GM23338 (cell line): ENCODE data around the gene CHN2. TPM values are rescaled to one million over a fixed set of nuclear protein-coding genes. Genes with fewer than 3 reads are reported as not detected.

ENCODE experiments used
- ATAC-seq: fragments of 200-7000 bp; cut with Tn5 transposase; 3 replicates; pipeline ENCODE4 v1.9.1; 2020
- DNase-seq: peaks from one replicate; pipeline ENCODE4 v3.0.0-alpha.2; 2015; ENCODE audit warnings: low spot score
- H2AFZ ChIP-seq: fragments of 200-600 bp; sonication (generic); 2 replicates; pipeline ENCODE4 v1.8.0; 2016; ENCODE audit warnings: antibody characterized with exemption, mild to moderate bottlenecking, moderate library complexity
- H3F3A ChIP-seq: fragments of 200-600 bp; sonication (generic); replicated peaks from 2 replicates; pipeline ENCODE4 v1.8.0; 2017; ENCODE audit warnings: antibody characterized with exemption, mixed run types, low read depth
- H3K27ac ChIP-seq: fragments of 200-600 bp; sonication (generic); 2 replicates; pipeline ENCODE4 v1.6.1; 2016; ENCODE audit warnings: low read depth
- H3K27me3 ChIP-seq: fragments of 200-600 bp; sonication (generic); 2 replicates; pipeline ENCODE4 v1.8.0; 2016; ENCODE audit warnings: mild to moderate bottlenecking, mixed run types, moderate library complexity; ENCODE audit not compliant: insufficient read depth
- H3K36me3 ChIP-seq: fragments of 200-600 bp; sonication (generic); 2 replicates; pipeline ENCODE4 v1.8.0; 2016; ENCODE audit warnings: mild to moderate bottlenecking; ENCODE audit not compliant: insufficient read depth
- H3K4me1 ChIP-seq: fragments of 200-600 bp; sonication (generic); 2 replicates; pipeline ENCODE4 v1.8.0; 2016; ENCODE audit warnings: mild to moderate bottlenecking, moderate library complexity; ENCODE audit not compliant: insufficient read depth
- H3K4me2 ChIP-seq: fragments of 200-600 bp; sonication (generic); 2 replicates; pipeline ENCODE4 v1.7.1; 2017; ENCODE audit warnings: mixed run types
- H3K4me3 ChIP-seq: fragments of 200-600 bp; sonication (generic); 2 replicates; pipeline ENCODE4 v1.6.1; 2016; ENCODE audit warnings: mixed run types
- H3K79me2 ChIP-seq: fragments of 200-600 bp; sonication (generic); replicated peaks from 2 replicates; pipeline ENCODE4 v1.8.0; 2017; ENCODE audit warnings: mild to moderate bottlenecking; ENCODE audit not compliant: insufficient read depth
- H3K9me2 ChIP-seq: fragments of 200-600 bp; sonication (generic); 2 replicates; pipeline ENCODE4 v1.8.0; 2017; ENCODE audit not compliant: insufficient read depth
- H4K20me1 ChIP-seq: fragments of 200-600 bp; sonication (generic); replicated peaks from 2 replicates; pipeline ENCODE4 v1.8.0; 2017; ENCODE audit warnings: mild to moderate bottlenecking; ENCODE audit not compliant: insufficient read depth
- H3K27ac Mint-ChIP-seq: 2 replicates; pipeline ENCODE4 v1.8.0; 2020; ENCODE audit warnings: inconsistent platforms, mild to moderate bottlenecking, moderate library complexity, mixed read lengths
- H3K27me3 Mint-ChIP-seq: 3 replicates; pipeline ENCODE4 v1.8.0; 2022; ENCODE audit warnings: low read depth, mild to moderate bottlenecking, moderate library complexity, mixed read lengths, inconsistent platforms; ENCODE audit not compliant: insufficient read depth, poor library complexity
- H3K36me3 Mint-ChIP-seq: 3 replicates; pipeline ENCODE4 v1.8.0; 2021; ENCODE audit warnings: low read depth, mild to moderate bottlenecking, inconsistent platforms, moderate library complexity, mixed read lengths
- H3K4me1 Mint-ChIP-seq: 3 replicates; pipeline ENCODE4 v1.8.0; 2020; ENCODE audit warnings: mild to moderate bottlenecking, inconsistent platforms, mixed read lengths
- H3K4me3 Mint-ChIP-seq: 3 replicates; pipeline ENCODE4 v1.8.0; 2021; ENCODE audit warnings: moderate library complexity, mild to moderate bottlenecking, inconsistent platforms, mixed read lengths
- H3K9me3 Mint-ChIP-seq: 3 replicates; pipeline ENCODE4 v1.8.0; 2020; ENCODE audit warnings: moderate library complexity, mild to moderate bottlenecking, inconsistent platforms, mixed read lengths
- CREB1 ChIP-seq: fragments of 250-450 bp; sonication (Bioruptor Pico); IDR thresholded peaks from 2 replicates; pipeline ENCODE4 v1.5.0; 2020; ENCODE audit warnings: low read depth, mild to moderate bottlenecking, moderate library complexity
- ETS1 ChIP-seq: IDR thresholded peaks from 2 replicates; pipeline ENCODE4 v1.6.1; 2016; ENCODE audit warnings: antibody characterized with exemption
- EZH2 ChIP-seq: fragments of 200-600 bp; sonication (generic); IDR thresholded peaks from one replicate; pipeline ENCODE4 v1.8.0; 2017; ENCODE audit warnings: antibody characterized with exemption, mild to moderate bottlenecking, low read depth; ENCODE audit not compliant: unreplicated experiment
- EZH2phosphoT487 ChIP-seq: fragments of 200-600 bp; sonication (generic); IDR thresholded peaks from one replicate; pipeline ENCODE4 v1.8.1; 2018; ENCODE audit warnings: antibody characterized with exemption; ENCODE audit not compliant: unreplicated experiment
- NANOG ChIP-seq: IDR thresholded peaks from 2 replicates; pipeline ENCODE4 v1.6.1; 2016; ENCODE audit warnings: antibody characterized with exemption, borderline replicate concordance
- STAT1 ChIP-seq: IDR thresholded peaks from one replicate; pipeline ENCODE4 v1.6.1; 2016; ENCODE audit warnings: antibody characterized with exemption; ENCODE audit not compliant: unreplicated experiment
- ZNF114 ChIP-seq: fragments of 250-450 bp; sonication (Bioruptor Pico); IDR thresholded peaks from 2 replicates; pipeline ENCODE4 v1.5.0; 2020; ENCODE audit warnings: mild to moderate bottlenecking, moderate library complexity
- polyA plus RNA-seq: library from polyadenylated mRNA; unstranded; fragments of >200 nt; fragmentation: Nextera tagmentation; extraction: Ambion mirVana; gene quantifications from 2 replicates; pipeline ENCODE4 v1.2.1, GENCODE V29; 2016
- total RNA-seq: library from RNA; depleted of rRNA; stranded (reverse); fragments of >200 nt; shearing (Covaris generic); gene quantifications from 2 replicates; pipeline ENCODE4 v1.2.3, GENCODE V29; 2014
- TF ChIP-seq, protein P1 (sequence below): IDR thresholded peaks from one replicate; pipeline ENCODE4 v1.6.1; 2018; ENCODE audit warnings: antibody characterized with exemption; ENCODE audit not compliant: unreplicated experiment
- TF ChIP-seq, protein P2 (sequence below), 2 experiments: fragments of 200-600 bp in 1 of 2; sonication (generic) in 1 of 2; conservative IDR thresholded peaks; 2 replicates each; pipeline versions ENCODE4 v1.5.1 to v1.6.1; 2016 to 2017; ENCODE audit warnings: antibody characterized with exemption in 2 of 2, low read depth in 2 of 2, mild to moderate bottlenecking in 2 of 2, moderate library complexity in 1 of 2
- TF ChIP-seq, protein P3 (sequence below): fragments of 250-450 bp; sonication (Bioruptor Pico); IDR thresholded peaks from 2 replicates; pipeline ENCODE4 v1.5.0; 2020; ENCODE audit warnings: mild to moderate bottlenecking, moderate library complexity

The CHN2 gene
- total and polyA plus RNA-seq, 2 experiments from 2014 or later = 6.1 to 7.5 TPM

DNA sequence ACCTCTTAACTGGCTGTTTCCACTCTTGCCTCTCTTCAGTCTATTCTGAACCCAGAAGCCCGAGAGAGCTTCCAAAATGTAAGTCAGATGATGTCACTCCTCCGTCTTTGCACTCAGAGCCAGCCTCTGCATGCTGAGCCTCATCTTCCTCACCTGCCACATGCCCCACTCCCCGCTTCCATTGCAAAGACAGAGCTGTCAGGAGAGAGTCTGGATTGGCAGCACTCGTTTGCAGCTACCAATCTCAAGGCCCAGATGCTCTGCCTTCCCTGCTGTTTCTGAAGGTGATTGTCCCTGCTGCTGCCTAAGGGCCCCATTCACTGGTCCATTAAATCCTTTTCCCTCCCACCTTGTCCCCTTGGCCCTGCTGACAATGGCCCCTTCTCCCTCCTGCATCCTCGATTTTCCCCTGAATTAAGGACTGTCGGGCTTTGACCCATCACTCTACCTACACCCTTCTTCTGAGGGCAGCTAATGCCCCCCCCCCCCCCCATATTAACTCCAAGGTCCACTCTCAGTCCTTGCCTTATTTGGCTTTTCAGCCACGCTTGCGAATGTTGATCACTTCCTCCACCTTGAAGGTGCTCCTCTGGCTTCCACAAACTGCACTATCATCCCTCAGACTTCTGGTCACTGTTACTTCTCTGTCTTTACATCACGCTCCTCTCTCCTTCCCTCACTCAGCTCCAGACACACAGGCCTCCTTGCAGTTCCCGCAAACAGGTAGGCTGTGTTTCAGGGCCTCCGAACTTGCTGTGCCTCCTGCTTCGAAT is 98.5 kb downstream of the CHN2 start (continued):
- TF ChIP-seq EZH2phosphoT487 (no peak), STAT1 (no peak), CREB1 (CRISPR knock-in tag) (no peak), ZNF114 (CRISPR knock-in tag) (no peak), EZH2 (no peak), ETS1 (no peak), NANOG (no peak)
- TF ChIP-seq, protein P1, sequence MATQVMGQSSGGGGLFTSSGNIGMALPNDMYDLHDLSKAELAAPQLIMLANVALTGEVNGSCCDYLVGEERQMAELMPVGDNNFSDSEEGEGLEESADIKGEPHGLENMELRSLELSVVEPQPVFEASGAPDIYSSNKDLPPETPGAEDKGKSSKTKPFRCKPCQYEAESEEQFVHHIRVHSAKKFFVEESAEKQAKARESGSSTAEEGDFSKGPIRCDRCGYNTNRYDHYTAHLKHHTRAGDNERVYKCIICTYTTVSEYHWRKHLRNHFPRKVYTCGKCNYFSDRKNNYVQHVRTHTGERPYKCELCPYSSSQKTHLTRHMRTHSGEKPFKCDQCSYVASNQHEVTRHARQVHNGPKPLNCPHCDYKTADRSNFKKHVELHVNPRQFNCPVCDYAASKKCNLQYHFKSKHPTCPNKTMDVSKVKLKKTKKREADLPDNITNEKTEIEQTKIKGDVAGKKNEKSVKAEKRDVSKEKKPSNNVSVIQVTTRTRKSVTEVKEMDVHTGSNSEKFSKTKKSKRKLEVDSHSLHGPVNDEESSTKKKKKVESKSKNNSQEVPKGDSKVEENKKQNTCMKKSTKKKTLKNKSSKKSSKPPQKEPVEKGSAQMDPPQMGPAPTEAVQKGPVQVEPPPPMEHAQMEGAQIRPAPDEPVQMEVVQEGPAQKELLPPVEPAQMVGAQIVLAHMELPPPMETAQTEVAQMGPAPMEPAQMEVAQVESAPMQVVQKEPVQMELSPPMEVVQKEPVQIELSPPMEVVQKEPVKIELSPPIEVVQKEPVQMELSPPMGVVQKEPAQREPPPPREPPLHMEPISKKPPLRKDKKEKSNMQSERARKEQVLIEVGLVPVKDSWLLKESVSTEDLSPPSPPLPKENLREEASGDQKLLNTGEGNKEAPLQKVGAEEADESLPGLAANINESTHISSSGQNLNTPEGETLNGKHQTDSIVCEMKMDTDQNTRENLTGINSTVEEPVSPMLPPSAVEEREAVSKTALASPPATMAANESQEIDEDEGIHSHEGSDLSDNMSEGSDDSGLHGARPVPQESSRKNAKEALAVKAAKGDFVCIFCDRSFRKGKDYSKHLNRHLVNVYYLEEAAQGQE = no peak

GRCh38 chr7:29296421-29296820 is 101.8 kb downstream of the CHN2 start:
- H3K4me1 Mint-ChIP-seq = peaks cover 76% of the 10 kb centered on the region
- H3K9me3 Mint-ChIP-seq = no peaks in the 10 kb centered on the region; the same call in 2 of the 3 replicates

More at GRCh38 chr7:29296421-29296820, 101.8 kb downstream of the CHN2 start:
- Histone ChIP-seq H3K36me3 (no peaks in the 10 kb centered on the region), H3K9me2 (no peaks in the 10 kb centered on the region), H3K79me2 (no peaks in the 10 kb centered on the region), H2AFZ (no peak overlapping the region), H3K27me3 (no peaks in the 10 kb centered on the region), H3F3A (no peaks in the 10 kb centered on the region; the same call in 1 of the 2 replicates), H3K4me2 (peak overlapping the region; percentile 40), H3K27ac (peak overlapping the region; percentile 76), H3K4me1 (peaks cover 63% of the 10 kb centered on the region), H4K20me1 (no peaks in the 10 kb centered on the region), H3K4me3 (peak overlapping the region; percentile 7; the same call in 1 of the 2 replicates)
- Mint-ChIP-seq H3K36me3 (no peaks in the 10 kb centered on the region), H3K4me3 (peak overlapping the region; percentile 13; the same call in 1 of the 3 replicates), H3K27me3 (peaks cover 18% of the 10 kb centered on the region), H3K27ac (peak overlapping the region; percentile 24; the same call in 1 of the 2 replicates)
- DNase-seq (peak; percentile 78), ATAC-seq (peak; percentile 79)
- no peak for TF ChIP-seq STAT1
- no peak for TF ChIP-seq ZNF114 (CRISPR knock-in tag)
- peak; percentile 52; the same call in 1 of the 2 replicates for TF ChIP-seq NANOG
- TF ChIP-seq, protein P2, sequence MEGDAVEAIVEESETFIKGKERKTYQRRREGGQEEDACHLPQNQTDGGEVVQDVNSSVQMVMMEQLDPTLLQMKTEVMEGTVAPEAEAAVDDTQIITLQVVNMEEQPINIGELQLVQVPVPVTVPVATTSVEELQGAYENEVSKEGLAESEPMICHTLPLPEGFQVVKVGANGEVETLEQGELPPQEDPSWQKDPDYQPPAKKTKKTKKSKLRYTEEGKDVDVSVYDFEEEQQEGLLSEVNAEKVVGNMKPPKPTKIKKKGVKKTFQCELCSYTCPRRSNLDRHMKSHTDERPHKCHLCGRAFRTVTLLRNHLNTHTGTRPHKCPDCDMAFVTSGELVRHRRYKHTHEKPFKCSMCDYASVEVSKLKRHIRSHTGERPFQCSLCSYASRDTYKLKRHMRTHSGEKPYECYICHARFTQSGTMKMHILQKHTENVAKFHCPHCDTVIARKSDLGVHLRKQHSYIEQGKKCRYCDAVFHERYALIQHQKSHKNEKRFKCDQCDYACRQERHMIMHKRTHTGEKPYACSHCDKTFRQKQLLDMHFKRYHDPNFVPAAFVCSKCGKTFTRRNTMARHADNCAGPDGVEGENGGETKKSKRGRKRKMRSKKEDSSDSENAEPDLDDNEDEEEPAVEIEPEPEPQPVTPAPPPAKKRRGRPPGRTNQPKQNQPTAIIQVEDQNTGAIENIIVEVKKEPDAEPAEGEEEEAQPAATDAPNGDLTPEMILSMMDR (conservative IDR thresholded peaks at IDR 0.05; ENCODE audit: low read depth in 2 of 2) = no peak
- TF ChIP-seq, protein P3, sequence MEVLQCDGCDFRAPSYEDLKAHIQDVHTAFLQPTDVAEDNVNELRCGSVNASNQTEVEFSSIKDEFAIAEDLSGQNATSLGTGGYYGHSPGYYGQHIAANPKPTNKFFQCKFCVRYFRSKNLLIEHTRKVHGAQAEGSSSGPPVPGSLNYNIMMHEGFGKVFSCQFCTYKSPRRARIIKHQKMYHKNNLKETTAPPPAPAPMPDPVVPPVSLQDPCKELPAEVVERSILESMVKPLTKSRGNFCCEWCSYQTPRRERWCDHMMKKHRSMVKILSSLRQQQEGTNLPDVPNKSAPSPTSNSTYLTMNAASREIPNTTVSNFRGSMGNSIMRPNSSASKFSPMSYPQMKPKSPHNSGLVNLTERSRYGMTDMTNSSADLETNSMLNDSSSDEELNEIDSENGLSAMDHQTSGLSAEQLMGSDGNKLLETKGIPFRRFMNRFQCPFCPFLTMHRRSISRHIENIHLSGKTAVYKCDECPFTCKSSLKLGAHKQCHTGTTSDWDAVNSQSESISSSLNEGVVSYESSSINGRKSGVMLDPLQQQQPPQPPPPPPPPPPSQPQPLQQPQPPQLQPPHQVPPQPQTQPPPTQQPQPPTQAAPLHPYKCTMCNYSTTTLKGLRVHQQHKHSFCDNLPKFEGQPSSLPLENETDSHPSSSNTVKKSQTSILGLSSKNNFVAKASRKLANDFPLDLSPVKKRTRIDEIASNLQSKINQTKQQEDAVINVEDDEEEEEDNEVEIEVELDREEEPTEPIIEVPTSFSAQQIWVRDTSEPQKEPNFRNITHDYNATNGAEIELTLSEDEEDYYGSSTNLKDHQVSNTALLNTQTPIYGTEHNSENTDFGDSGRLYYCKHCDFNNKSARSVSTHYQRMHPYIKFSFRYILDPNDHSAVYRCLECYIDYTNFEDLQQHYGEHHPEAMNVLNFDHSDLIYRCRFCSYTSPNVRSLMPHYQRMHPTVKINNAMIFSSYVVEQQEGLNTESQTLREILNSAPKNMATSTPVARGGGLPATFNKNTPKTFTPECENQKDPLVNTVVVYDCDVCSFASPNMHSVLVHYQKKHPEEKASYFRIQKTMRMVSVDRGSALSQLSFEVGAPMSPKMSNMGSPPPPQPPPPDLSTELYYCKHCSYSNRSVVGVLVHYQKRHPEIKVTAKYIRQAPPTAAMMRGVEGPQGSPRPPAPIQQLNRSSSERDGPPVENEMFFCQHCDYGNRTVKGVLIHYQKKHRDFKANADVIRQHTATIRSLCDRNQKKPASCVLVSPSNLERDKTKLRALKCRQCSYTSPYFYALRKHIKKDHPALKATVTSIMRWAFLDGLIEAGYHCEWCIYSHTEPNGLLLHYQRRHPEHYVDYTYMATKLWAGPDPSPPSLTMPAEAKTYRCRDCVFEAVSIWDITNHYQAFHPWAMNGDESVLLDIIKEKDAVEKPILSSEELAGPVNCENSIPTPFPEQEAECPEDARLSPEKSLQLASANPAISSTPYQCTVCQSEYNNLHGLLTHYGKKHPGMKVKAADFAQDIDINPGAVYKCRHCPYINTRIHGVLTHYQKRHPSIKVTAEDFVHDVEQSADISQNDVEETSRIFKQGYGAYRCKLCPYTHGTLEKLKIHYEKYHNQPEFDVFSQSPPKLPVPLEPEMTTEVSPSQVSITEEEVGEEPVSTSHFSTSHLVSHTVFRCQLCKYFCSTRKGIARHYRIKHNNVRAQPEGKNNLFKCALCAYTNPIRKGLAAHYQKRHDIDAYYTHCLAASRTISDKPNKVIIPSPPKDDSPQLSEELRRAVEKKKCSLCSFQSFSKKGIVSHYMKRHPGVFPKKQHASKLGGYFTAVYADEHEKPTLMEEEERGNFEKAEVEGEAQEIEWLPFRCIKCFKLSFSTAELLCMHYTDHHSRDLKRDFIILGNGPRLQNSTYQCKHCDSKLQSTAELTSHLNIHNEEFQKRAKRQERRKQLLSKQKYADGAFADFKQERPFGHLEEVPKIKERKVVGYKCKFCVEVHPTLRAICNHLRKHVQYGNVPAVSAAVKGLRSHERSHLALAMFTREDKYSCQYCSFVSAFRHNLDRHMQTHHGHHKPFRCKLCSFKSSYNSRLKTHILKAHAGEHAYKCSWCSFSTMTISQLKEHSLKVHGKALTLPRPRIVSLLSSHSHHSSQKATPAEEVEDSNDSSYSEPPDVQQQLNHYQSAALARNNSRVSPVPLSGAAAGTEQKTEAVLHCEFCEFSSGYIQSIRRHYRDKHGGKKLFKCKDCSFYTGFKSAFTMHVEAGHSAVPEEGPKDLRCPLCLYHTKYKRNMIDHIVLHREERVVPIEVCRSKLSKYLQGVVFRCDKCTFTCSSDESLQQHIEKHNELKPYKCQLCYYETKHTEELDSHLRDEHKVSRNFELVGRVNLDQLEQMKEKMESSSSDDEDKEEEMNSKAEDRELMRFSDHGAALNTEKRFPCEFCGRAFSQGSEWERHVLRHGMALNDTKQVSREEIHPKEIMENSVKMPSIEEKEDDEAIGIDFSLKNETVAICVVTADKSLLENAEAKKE (CRISPR knock-in tag) = 0 out of 2 replicates have a peak, but pooled peaks have one; percentile 15
